HepG2 (cell line): Measurements from ENCODE around the gene DUSP16. TPM values are rescaled to one million over a fixed set of nuclear protein-coding genes. Genes with fewer than 3 reads are reported as not detected.

Experiments
- EZH2 ChIP-seq: conservative IDR thresholded peaks from 2 replicates; pipeline ENCODE4 v1.6.1; 2012; ENCODE audit warnings: mild to moderate bottlenecking, low read depth, low read length, moderate library complexity
- GTF2F1 ChIP-seq: fragments of 150-350 bp; IDR thresholded peaks from 2 replicates; pipeline ENCODE4 v1.6.1; 2014; ENCODE audit warnings: low read length
- KAT8 ChIP-seq: IDR thresholded peaks from 2 replicates; pipeline ENCODE4 v1.6.1; 2016; ENCODE audit warnings: missing genetic modification reagents, missing compliant biosample characterization
- NFKBIZ ChIP-seq: IDR thresholded peaks from 2 replicates; pipeline ENCODE4 v1.6.1; 2018; ENCODE audit warnings: missing genetic modification reagents, missing compliant biosample characterization
- PITX1 ChIP-seq: sonication (generic); formaldehyde crosslinking; IDR thresholded peaks from 2 replicates; pipeline ENCODE4 v1.5.1; 2020; ENCODE audit warnings: mild to moderate bottlenecking, missing genetic modification reagents
- SIN3A ChIP-seq: IDR thresholded peaks from 2 replicates; pipeline ENCODE4 v1.6.1; 2011; ENCODE audit warnings: low read depth, mild to moderate bottlenecking, control low read depth, low read length, borderline replicate concordance
- ZBTB7A ChIP-seq: sonication (generic); formaldehyde crosslinking; IDR thresholded peaks from 2 replicates; pipeline ENCODE4 v1.8.0; 2022; ENCODE audit warnings: mild to moderate bottlenecking, missing genetic modification reagents
- ZFP36L1 ChIP-seq: sonication (generic); formaldehyde crosslinking; IDR thresholded peaks from 2 replicates; pipeline ENCODE4 v1.8.0; 2022; ENCODE audit warnings: mild to moderate bottlenecking, missing genetic modification reagents, moderate library complexity
- ZNF138 ChIP-seq: sonication (generic); formaldehyde crosslinking; IDR thresholded peaks from 2 replicates; pipeline ENCODE4 v1.5.0; 2020; ENCODE audit warnings: mild to moderate bottlenecking, low read depth, missing genetic modification reagents
- ZNF234 ChIP-seq: sonication (generic); formaldehyde crosslinking; conservative IDR thresholded peaks from 2 replicates; pipeline ENCODE4 v1.5.1; 2020; ENCODE audit warnings: mild to moderate bottlenecking, missing genetic modification reagents
- ZNF7 ChIP-seq: IDR thresholded peaks from 2 replicates; pipeline ENCODE4 v1.6.1; 2016; ENCODE audit warnings: missing biosample characterization, missing genetic modification reagents
- polyA plus RNA-seq, 8 experiments: library from polyadenylated mRNA; depleted of rRNA in 3 of 8; stranded (reverse) in 7 of 8; unstranded in 1 of 8; fragments of >200 nt; fragmentation: Illumina TruSeq in 4 of 8; extraction: Trizol in 4 of 8; gene quantifications; 2 replicates each; pipeline versions ENCODE4 v1.2.1 to v1.2.3, GENCODE V29; 2011 to 2016; ENCODE audit warnings: low read depth in 4 of 8, missing spikeins in 1 of 8, mixed read lengths in 1 of 8; ENCODE audit not compliant: insufficient read depth in 1 of 8
- total RNA-seq, 5 experiments: library from RNA; depleted of rRNA; stranded (reverse); fragments of >200 nt; fragmentation: Illumina TruSeq; extraction: Trizol; gene quantifications; 2 replicates each; pipeline ENCODE4 v1.2.3, GENCODE V29; 2016; ENCODE audit warnings: low read depth in 1 of 5
- TF ChIP-seq, protein P1 (sequence below): sonication (generic); formaldehyde crosslinking; IDR thresholded peaks from 2 replicates; pipeline ENCODE4 v1.4.0; 2020; ENCODE audit warnings: missing genetic modification reagents
- TF ChIP-seq, protein P2 (sequence below): sonication (generic); formaldehyde crosslinking; IDR thresholded peaks from 2 replicates; pipeline ENCODE4 v1.5.0; 2020; ENCODE audit warnings: mild to moderate bottlenecking, missing genetic modification reagents
- TF ChIP-seq, protein P3 (sequence below): sonication (generic); formaldehyde crosslinking; IDR thresholded peaks from 2 replicates; pipeline ENCODE4 v1.8.0; 2022; ENCODE audit warnings: mild to moderate bottlenecking, missing genetic modification reagents; ENCODE audit not compliant: insufficient replicate concordance
- TF ChIP-seq, protein P4 (sequence below): sonication (generic); formaldehyde crosslinking; IDR thresholded peaks from 2 replicates; pipeline ENCODE4 v1.5.0; 2020; ENCODE audit warnings: missing genetic modification reagents

DUSP16 gene
- total and polyA plus RNA-seq, 2 of the 13 experiments (the other 11 are each of a cell fraction or from before 2014, with no cell fraction given), result 45.7 to 46.6 TPM

DNA sequence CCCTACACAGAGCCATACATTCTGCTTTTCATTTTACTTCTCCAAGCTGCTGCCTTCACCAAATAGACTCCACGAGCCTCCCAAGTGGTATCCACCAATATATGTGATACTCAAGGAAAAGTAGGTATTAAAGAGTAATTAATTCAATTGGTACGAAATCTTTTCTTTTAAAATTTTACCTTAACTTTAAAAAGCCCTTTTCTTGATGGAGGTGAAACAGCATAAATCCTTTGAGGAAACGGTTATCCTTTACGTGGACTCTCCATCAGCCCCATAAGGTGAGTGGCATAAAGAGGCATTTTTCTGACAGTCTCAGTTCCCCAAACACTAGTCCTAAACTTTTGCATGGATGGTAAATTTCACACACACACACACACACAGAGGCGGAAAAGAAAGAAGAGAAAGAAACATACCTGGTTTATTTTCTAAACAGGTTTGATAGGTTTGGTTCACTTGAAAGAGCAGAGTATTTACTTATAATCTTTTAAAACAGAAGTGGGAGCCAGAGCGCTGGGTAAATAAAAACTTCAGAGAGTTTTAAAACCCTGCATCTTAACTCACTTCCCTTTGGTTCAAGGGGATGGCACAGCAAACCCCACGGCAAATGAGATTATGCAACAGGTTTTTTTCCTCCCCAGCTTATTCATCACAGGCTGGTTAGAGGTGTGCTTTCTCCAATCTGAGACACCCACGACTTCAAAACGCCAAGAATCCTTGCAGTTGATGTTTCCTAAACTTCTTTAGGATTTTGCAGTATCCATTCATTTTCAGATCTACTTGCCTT is 1.9 kb downstream of the DUSP16 start (continued):
- TF ChIP-seq, protein P1, sequence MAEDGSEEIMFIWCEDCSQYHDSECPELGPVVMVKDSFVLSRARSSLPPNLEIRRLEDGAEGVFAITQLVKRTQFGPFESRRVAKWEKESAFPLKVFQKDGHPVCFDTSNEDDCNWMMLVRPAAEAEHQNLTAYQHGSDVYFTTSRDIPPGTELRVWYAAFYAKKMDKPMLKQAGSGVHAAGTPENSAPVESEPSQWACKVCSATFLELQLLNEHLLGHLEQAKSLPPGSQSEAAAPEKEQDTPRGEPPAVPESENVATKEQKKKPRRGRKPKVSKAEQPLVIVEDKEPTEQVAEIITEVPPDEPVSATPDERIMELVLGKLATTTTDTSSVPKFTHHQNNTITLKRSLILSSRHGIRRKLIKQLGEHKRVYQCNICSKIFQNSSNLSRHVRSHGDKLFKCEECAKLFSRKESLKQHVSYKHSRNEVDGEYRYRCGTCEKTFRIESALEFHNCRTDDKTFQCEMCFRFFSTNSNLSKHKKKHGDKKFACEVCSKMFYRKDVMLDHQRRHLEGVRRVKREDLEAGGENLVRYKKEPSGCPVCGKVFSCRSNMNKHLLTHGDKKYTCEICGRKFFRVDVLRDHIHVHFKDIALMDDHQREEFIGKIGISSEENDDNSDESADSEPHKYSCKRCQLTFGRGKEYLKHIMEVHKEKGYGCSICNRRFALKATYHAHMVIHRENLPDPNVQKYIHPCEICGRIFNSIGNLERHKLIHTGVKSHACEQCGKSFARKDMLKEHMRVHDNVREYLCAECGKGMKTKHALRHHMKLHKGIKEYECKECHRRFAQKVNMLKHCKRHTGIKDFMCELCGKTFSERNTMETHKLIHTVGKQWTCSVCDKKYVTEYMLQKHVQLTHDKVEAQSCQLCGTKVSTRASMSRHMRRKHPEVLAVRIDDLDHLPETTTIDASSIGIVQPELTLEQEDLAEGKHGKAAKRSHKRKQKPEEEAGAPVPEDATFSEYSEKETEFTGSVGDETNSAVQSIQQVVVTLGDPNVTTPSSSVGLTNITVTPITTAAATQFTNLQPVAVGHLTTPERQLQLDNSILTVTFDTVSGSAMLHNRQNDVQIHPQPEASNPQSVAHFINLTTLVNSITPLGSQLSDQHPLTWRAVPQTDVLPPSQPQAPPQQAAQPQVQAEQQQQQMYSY (CRISPR knock-in tag), result no peak
- TF ChIP-seq, protein P2, sequence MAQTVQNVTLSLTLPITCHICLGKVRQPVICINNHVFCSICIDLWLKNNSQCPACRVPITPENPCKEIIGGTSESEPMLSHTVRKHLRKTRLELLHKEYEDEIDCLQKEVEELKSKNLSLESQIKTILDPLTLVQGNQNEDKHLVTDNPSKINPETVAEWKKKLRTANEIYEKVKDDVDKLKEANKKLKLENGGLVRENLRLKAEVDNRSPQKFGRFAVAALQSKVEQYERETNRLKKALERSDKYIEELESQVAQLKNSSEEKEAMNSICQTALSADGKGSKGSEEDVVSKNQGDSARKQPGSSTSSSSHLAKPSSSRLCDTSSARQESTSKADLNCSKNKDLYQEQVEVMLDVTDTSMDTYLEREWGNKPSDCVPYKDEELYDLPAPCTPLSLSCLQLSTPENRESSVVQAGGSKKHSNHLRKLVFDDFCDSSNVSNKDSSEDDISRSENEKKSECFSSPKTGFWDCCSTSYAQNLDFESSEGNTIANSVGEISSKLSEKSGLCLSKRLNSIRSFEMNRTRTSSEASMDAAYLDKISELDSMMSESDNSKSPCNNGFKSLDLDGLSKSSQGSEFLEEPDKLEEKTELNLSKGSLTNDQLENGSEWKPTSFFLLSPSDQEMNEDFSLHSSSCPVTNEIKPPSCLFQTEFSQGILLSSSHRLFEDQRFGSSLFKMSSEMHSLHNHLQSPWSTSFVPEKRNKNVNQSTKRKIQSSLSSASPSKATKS (CRISPR knock-in tag), result peak; percentile 26; the same call in 1 of the 2 replicates
- TF ChIP-seq PITX1 (CRISPR knock-in tag), result peak; percentile 68
- TF ChIP-seq ZNF138 (CRISPR knock-in tag), result no peak
- TF ChIP-seq, protein P3, sequence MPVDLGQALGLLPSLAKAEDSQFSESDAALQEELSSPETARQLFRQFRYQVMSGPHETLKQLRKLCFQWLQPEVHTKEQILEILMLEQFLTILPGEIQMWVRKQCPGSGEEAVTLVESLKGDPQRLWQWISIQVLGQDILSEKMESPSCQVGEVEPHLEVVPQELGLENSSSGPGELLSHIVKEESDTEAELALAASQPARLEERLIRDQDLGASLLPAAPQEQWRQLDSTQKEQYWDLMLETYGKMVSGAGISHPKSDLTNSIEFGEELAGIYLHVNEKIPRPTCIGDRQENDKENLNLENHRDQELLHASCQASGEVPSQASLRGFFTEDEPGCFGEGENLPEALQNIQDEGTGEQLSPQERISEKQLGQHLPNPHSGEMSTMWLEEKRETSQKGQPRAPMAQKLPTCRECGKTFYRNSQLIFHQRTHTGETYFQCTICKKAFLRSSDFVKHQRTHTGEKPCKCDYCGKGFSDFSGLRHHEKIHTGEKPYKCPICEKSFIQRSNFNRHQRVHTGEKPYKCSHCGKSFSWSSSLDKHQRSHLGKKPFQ (CRISPR knock-in tag), result no peak
- no peak for TF ChIP-seq ZNF234 (CRISPR knock-in tag)
- TF ChIP-seq EZH2, result no peak
- no peak for TF ChIP-seq GTF2F1
- TF ChIP-seq SIN3A, result peak; percentile 71; the same call in 1 of the 2 replicates
- TF ChIP-seq, protein P4, sequence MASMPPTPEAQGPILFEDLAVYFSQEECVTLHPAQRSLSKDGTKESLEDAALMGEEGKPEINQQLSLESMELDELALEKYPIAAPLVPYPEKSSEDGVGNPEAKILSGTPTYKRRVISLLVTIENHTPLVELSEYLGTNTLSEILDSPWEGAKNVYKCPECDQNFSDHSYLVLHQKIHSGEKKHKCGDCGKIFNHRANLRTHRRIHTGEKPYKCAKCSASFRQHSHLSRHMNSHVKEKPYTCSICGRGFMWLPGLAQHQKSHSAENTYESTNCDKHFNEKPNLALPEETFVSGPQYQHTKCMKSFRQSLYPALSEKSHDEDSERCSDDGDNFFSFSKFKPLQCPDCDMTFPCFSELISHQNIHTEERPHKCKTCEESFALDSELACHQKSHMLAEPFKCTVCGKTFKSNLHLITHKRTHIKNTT (CRISPR knock-in tag), result no peak
- no peak; the same call in 1 of the 2 replicates for TF ChIP-seq ZFP36L1
- TF ChIP-seq NFKBIZ (CRISPR knock-in tag), result no peak
- TF ChIP-seq ZNF7 (CRISPR knock-in tag), result 0 out of 2 replicates have a peak, but pooled peaks have one; percentile 11
- TF ChIP-seq KAT8 (CRISPR knock-in tag), result peak; percentile 57; the same call in 1 of the 2 replicates
- no peak for TF ChIP-seq ZBTB7A (CRISPR knock-in tag)
